ENCODE results near the gene SMARCA2.

SMARCA2 gene

GRCh38 chr9:2164268-2164667 lies 149.1 kb downstream of the SMARCA2 start:
- in situ Hi-C loops (cut with HindIII; ENCODE audit: low sequenced_read_pairs), result no loop called here

- in situ Hi-C loops (cut with HindIII; ENCODE audit: low sequenced_read_pairs), result no loop called here
These were observed 151.1 kb downstream of the SMARCA2 start for GRCh38 chr9:2166203-2166602.

- in situ Hi-C loops (cut with HindIII; ENCODE audit: low sequenced_read_pairs), result no loop called here
These were observed 153.9 kb downstream of the SMARCA2 start for GRCh38 chr9:2169035-2169434.

- in situ Hi-C loops (cut with HindIII; ENCODE audit: low sequenced_read_pairs), result no loop called here
These were observed 155.6 kb downstream of the SMARCA2 start for GRCh38 chr9:2170722-2171121.

- in situ Hi-C loops (cut with HindIII; ENCODE audit: low sequenced_read_pairs), result no loop called here
These were observed 158.0 kb downstream of the SMARCA2 start for GRCh38 chr9:2173170-2173569.

GRCh38 chr9:2173861-2174260 lies 158.7 kb downstream of the SMARCA2 start:
- in situ Hi-C loops (cut with HindIII; ENCODE audit: low sequenced_read_pairs), result no loop called here

- in situ Hi-C loops (cut with HindIII; ENCODE audit: low sequenced_read_pairs), result no loop called here
These were observed 159.2 kb downstream of the SMARCA2 start for GRCh38 chr9:2174306-2174705.

GRCh38 chr9:2174911-2175310 lies 159.8 kb downstream of the SMARCA2 start:
- in situ Hi-C loops (cut with HindIII; ENCODE audit: low sequenced_read_pairs), result no loop called here

GRCh38 chr9:2177121-2177520 lies 162.0 kb downstream of the SMARCA2 start:
- in situ Hi-C loops (cut with HindIII; ENCODE audit: low sequenced_read_pairs), result no loop called here

- in situ Hi-C loops (cut with HindIII; ENCODE audit: low sequenced_read_pairs), result no loop called here
These were observed 163.0 kb downstream of the SMARCA2 start for GRCh38 chr9:2178034-2178734.

- in situ Hi-C loops (cut with HindIII; ENCODE audit: low sequenced_read_pairs), result no loop called here
These were observed 164.4 kb downstream of the SMARCA2 start for GRCh38 chr9:2179567-2179966.

GRCh38 chr9:2180154-2180553 lies 165.0 kb downstream of the SMARCA2 start:
- in situ Hi-C loops (cut with HindIII; ENCODE audit: low sequenced_read_pairs), result no loop called here

GRCh38 chr9:2180704-2181103 lies 165.6 kb downstream of the SMARCA2 start:
- in situ Hi-C loops (cut with HindIII; ENCODE audit: low sequenced_read_pairs), result no loop called here

GRCh38 chr9:2181792-2182191 lies 166.6 kb downstream of the SMARCA2 start:
- in situ Hi-C loops (cut with HindIII; ENCODE audit: low sequenced_read_pairs), result no loop called here

GRCh38 chr9:2190939-2191608 lies 175.9 kb downstream of the SMARCA2 start:
- in situ Hi-C loops (cut with HindIII; ENCODE audit: low sequenced_read_pairs), result no loop called here

- in situ Hi-C loops (cut with HindIII; ENCODE audit: low sequenced_read_pairs), result no loop called here
These were observed 176.4 kb downstream of the SMARCA2 start for GRCh38 chr9:2191609-2191972.

GRCh38 chr9:2192356-2192979 lies 177.3 kb downstream of the SMARCA2 start:
- in situ Hi-C loops (cut with HindIII; ENCODE audit: low sequenced_read_pairs), result no loop called here

- in situ Hi-C loops (cut with HindIII; ENCODE audit: low sequenced_read_pairs), result no loop called here
These were observed 178.4 kb downstream of the SMARCA2 start for GRCh38 chr9:2193552-2193951.

GRCh38 chr9:2195211-2195610 lies 180.1 kb downstream of the SMARCA2 start:
- in situ Hi-C loops (cut with HindIII; ENCODE audit: low sequenced_read_pairs), result no loop called here

GRCh38 chr9:2196757-2197156 lies 181.6 kb downstream of the SMARCA2 start:
- in situ Hi-C loops (cut with HindIII; ENCODE audit: low sequenced_read_pairs), result no loop called here

GRCh38 chr9:2198956-2199635 lies 183.9 kb downstream of the SMARCA2 start:
- in situ Hi-C loops (cut with HindIII; ENCODE audit: low sequenced_read_pairs), result no loop called here
